K562 (cell line): Measurements from ENCODE around the gene SLAIN2. TPM values are rescaled to one million over a fixed set of nuclear protein-coding genes. Genes with fewer than 3 reads are reported as not detected.

Experiments used
- CREM ChIP-seq: IDR thresholded peaks from 2 replicates; pipeline ENCODE4 v1.6.1; 2014; ENCODE audit warnings: antibody characterized with exemption, low read depth
- CXXC5 ChIP-seq: fragments of 250-450 bp; sonication (Bioruptor Pico); IDR thresholded peaks from 2 replicates; pipeline ENCODE4 v1.8.0; 2022; ENCODE audit warnings: inconsistent platforms, mild to moderate bottlenecking, moderate library complexity
- FIP1L1 ChIP-seq: fragments of 200-400 bp; formaldehyde crosslinking; IDR thresholded peaks from 2 replicates; pipeline ENCODE4 v1.6.1; 2018; ENCODE audit warnings: mild to moderate bottlenecking, low read depth, low read length; ENCODE audit not compliant: poor library complexity, severe bottlenecking
- FOXA3 ChIP-seq, 2 experiments: fragments of 450-650 bp in 1 of 2; sonication (generic) in 1 of 2; formaldehyde crosslinking; IDR thresholded peaks in 1 of 2; conservative IDR thresholded peaks in 1 of 2; 2 replicates each; pipeline versions ENCODE4 v1.4.0 to v1.8.0; 2020 to 2022; ENCODE audit warnings: mild to moderate bottlenecking in 2 of 2, missing genetic modification reagents in 1 of 2
- KDM5B ChIP-seq: fragments of 200-600 bp; sonication (generic); IDR thresholded peaks from 2 replicates; pipeline ENCODE4 v1.6.1; 2012; ENCODE audit warnings: low read depth, mild to moderate bottlenecking, moderate library complexity, low read length, control low read depth, inconsistent platforms; ENCODE audit not compliant: insufficient replicate concordance
- LARP7 ChIP-seq: fragments of 450-650 bp; IDR thresholded peaks from 2 replicates; pipeline ENCODE4 v1.6.1; 2016
- NR1H2 ChIP-seq: sonication (generic); formaldehyde crosslinking; IDR thresholded peaks from 2 replicates; pipeline ENCODE4 v1.4.0; 2020; ENCODE audit warnings: mild to moderate bottlenecking, missing genetic modification reagents
- PHF20 ChIP-seq: fragments of 450-650 bp; IDR thresholded peaks from 2 replicates; pipeline ENCODE4 v1.6.1; 2018; ENCODE audit not compliant: partially characterized antibody
- POLR2AphosphoS2 ChIP-seq: IDR thresholded peaks from 2 replicates; pipeline ENCODE4 v1.6.1; 2012; ENCODE audit warnings: low read length, improper control_type of control experiment
- SIRT6 ChIP-seq: IDR thresholded peaks from one replicate; pipeline ENCODE4 v1.6.1; 2012; ENCODE audit warnings: low read depth, mild to moderate bottlenecking, control low read depth, inconsistent platforms, low read length, moderate library complexity
- SMARCC2 ChIP-seq: fragments of 450-650 bp; IDR thresholded peaks from 2 replicates; pipeline ENCODE4 v1.6.1; 2017; ENCODE audit warnings: antibody characterized with exemption, moderate library complexity, mild to moderate bottlenecking, low read depth
- ZBTB8A ChIP-seq: fragments of 450-650 bp; IDR thresholded peaks from 2 replicates; pipeline ENCODE4 v1.6.1; 2018; ENCODE audit warnings: mild to moderate bottlenecking, moderate library complexity; ENCODE audit not compliant: partially characterized antibody
- ZFP1 ChIP-seq: fragments of 450-650 bp; formaldehyde crosslinking; IDR thresholded peaks from 2 replicates; pipeline ENCODE4 v1.4.0; 2020; ENCODE audit warnings: mild to moderate bottlenecking, mixed read lengths
- ZFX ChIP-seq: sonication (generic); formaldehyde crosslinking; IDR thresholded peaks from 2 replicates; pipeline ENCODE4 v1.8.0; 2022; ENCODE audit warnings: mild to moderate bottlenecking, missing genetic modification reagents, moderate library complexity
- ZNF121 ChIP-seq: sonication (generic); formaldehyde crosslinking; conservative IDR thresholded peaks from 2 replicates; pipeline ENCODE4 v1.8.0; 2022; ENCODE audit warnings: missing genetic modification reagents
- polyA plus RNA-seq, 8 experiments: library from polyadenylated mRNA; depleted of rRNA in 4 of 8; stranded (reverse) in 5 of 8; unstranded in 3 of 8; fragments of >200 nt; fragmentation: Nextera tagmentation in 2 of 8; fragmentation: Illumina TruSeq in 1 of 8; extraction: Ambion mirVana in 2 of 8; extraction: Trizol in 1 of 8; gene quantifications; 2 replicates each; pipeline versions ENCODE4 v1.2.1 to v1.2.3, GENCODE V29; 2011 to 2014; ENCODE audit warnings: inconsistent platforms in 1 of 8, missing spikeins in 1 of 8
- total RNA-seq, 7 experiments: library from RNA; depleted of rRNA in 6 of 7; stranded (reverse); fragments of >200 nt in 6 of 7; fragmentation: Illumina TruSeq in 2 of 7; extraction: Trizol in 2 of 7; gene quantifications; 2 replicates each; pipeline versions ENCODE4 v1.2.1 to v1.2.3, GENCODE V29; 2011 to 2021; ENCODE audit warnings: low replicate concordance in 1 of 7
- TF ChIP-seq, protein P1 (sequence below): sonication (generic); formaldehyde crosslinking; IDR thresholded peaks from 2 replicates; pipeline ENCODE4 v1.8.1; 2023; ENCODE audit warnings: mild to moderate bottlenecking, missing genetic modification reagents
- TF ChIP-seq, protein P2 (sequence below): fragments of 450-650 bp; IDR thresholded peaks from 2 replicates; pipeline ENCODE4 v1.6.1; 2018; ENCODE audit not compliant: partially characterized antibody

The SLAIN2 gene
- total and polyA plus RNA-seq, 9 of the 15 experiments (the other 6 are each of a cell fraction or from before 2014, with no cell fraction given), result 3.5 to 116 (median 35.0) TPM

DNA sequence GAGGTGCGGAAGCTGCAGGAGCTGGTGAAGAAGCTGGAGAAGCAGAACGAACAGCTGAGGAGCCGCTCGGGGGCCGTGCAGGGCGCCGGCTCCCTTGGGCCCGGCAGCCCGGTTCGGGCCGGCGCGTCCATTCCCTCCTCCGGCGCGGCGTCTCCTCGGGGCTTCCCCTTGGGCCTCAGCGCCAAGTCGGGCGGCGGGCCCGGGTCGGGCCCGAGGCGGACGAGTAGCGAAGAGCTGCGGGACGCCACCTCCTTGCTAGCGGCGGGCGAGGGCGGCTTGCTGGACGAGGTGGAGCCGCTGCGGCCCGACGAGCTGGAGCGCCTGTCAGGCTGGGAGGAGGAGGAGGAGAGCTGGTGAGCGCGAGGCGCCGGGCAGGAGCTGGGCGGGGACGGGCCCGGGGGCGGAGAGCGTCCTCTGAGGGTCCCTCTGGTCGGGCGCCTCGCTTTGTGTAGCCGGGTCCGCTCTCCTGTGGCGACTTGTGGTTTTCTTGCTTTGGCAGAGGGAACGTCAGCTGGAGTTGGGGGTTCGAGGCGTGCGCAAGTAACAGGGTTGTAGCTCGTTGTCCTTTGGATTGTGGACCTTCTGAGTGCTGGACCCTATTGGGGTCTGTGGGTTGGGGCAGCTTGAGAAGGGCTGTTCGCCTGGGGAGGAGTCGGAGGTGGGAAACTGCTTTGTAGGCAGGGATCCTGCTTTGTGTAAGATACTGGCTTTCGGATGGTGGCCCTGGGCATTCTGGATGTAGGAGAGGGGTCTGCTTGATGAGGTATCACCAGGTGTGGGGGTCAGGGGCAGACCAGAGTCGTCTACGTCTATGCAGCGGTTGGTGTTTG lies 662 bp downstream of the SLAIN2 start (continued):
- TF ChIP-seq, protein P1, sequence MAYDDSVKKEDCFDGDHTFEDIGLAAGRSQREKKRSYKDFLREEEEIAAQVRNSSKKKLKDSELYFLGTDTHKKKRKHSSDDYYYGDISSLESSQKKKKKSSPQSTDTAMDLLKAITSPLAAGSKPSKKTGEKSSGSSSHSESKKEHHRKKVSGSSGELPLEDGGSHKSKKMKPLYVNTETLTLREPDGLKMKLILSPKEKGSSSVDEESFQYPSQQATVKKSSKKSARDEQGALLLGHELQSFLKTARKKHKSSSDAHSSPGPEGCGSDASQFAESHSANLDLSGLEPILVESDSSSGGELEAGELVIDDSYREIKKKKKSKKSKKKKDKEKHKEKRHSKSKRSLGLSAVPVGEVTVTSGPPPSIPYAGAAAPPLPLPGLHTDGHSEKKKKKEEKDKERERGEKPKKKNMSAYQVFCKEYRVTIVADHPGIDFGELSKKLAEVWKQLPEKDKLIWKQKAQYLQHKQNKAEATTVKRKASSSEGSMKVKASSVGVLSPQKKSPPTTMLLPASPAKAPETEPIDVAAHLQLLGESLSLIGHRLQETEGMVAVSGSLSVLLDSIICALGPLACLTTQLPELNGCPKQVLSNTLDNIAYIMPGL (CRISPR knock-in tag), result peak; percentile 60; the same call in 1 of the 2 replicates
- TF ChIP-seq, protein P2, sequence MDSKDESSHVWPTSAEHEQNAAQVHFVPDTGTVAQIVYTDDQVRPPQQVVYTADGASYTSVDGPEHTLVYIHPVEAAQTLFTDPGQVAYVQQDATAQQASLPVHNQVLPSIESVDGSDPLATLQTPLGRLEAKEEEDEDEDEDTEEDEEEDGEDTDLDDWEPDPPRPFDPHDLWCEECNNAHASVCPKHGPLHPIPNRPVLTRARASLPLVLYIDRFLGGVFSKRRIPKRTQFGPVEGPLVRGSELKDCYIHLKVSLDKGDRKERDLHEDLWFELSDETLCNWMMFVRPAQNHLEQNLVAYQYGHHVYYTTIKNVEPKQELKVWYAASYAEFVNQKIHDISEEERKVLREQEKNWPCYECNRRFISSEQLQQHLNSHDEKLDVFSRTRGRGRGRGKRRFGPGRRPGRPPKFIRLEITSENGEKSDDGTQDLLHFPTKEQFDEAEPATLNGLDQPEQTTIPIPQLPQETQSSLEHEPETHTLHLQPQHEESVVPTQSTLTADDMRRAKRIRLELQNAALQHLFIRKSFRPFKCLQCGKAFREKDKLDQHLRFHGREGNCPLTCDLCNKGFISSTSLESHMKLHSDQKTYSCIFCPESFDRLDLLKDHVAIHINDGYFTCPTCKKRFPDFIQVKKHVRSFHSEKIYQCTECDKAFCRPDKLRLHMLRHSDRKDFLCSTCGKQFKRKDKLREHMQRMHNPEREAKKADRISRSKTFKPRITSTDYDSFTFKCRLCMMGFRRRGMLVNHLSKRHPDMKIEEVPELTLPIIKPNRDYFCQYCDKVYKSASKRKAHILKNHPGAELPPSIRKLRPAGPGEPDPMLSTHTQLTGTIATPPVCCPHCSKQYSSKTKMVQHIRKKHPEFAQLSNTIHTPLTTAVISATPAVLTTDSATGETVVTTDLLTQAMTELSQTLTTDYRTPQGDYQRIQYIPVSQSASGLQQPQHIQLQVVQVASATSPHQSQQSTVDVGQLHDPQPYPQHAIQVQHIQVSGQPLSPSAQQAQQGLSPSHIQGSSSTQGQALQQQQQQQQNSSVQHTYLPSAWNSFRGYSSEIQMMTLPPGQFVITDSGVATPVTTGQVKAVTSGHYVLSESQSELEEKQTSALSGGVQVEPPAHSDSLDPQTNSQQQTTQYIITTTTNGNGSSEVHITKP, result peak; percentile 67
- no peak for TF ChIP-seq NR1H2
- TF ChIP-seq SMARCC2, result no peak
- TF ChIP-seq FIP1L1, result peak; percentile 18
- peak; percentile 34; the same call in 1 of the 2 replicates for TF ChIP-seq LARP7
- TF ChIP-seq CXXC5, result no peak
- TF ChIP-seq FOXA3 (CRISPR knock-in tag; conservative IDR thresholded peaks at IDR 0.05 in 1 of 2, IDR thresholded peaks at IDR 0.05 in 1 of 2), result peak in 1 of 2 experiments; percentile 35; a peak in 1 of 4 replicates
- peak; percentile 4 for TF ChIP-seq PHF20
- peak; percentile 52 for TF ChIP-seq KDM5B
- TF ChIP-seq ZNF121 (CRISPR knock-in tag), result no peak; the same call in 1 of the 2 replicates
- peak; percentile 4; the same call in 1 of the 2 replicates for TF ChIP-seq CREM
- TF ChIP-seq SIRT6, result no peak
- TF ChIP-seq POLR2AphosphoS2, result no peak
- TF ChIP-seq ZFP1 (CRISPR knock-in tag), result no peak
- no peak for TF ChIP-seq ZBTB8A
- peak; percentile 92 for TF ChIP-seq ZFX (CRISPR knock-in tag)
